Kidney (tissue), 14 donors: Measurements from ENCODE around the gene SMYD3. TPM values are rescaled to one million over a fixed set of nuclear protein-coding genes. Genes with fewer than 3 reads are reported as not detected.

Source experiments
- DNase-seq, 5 donors: peaks; one replicate each; pipeline ENCODE4 v3.0.0-alpha.2; 2013 to 2020
- FAIRE-seq: peaks from 2 replicates; lab custom pipeline; 2012; peaks lifted over from hg19 to GRCh38; lab: Jason Lieb, UNC
- H3K27ac ChIP-seq, 2 donors: one replicate each; pipeline ENCODE4 v1.7.0; 2013; ENCODE audit warnings: low read depth in 2 of 2, low read length in 2 of 2, inconsistent platforms in 1 of 2
- H3K27me3 ChIP-seq: one replicate; pipeline ENCODE4 v1.7.1; 2013; ENCODE audit warnings: low read length, inconsistent platforms; ENCODE audit not compliant: control insufficient read depth, insufficient read depth
- H3K36me3 ChIP-seq, 3 donors: one replicate each; pipeline versions ENCODE4 v1.7.0 to v1.7.1; 2013; ENCODE audit warnings: low read length in 3 of 3, control low read depth in 1 of 3, inconsistent platforms in 1 of 3; ENCODE audit not compliant: insufficient read depth in 3 of 3, control insufficient read depth in 2 of 3
- H3K4me1 ChIP-seq, 3 donors: one replicate each; pipeline versions ENCODE4 v1.7.0 to v1.7.1; 2013; ENCODE audit warnings: low read length in 3 of 3, inconsistent platforms in 1 of 3, low read depth in 1 of 3; ENCODE audit not compliant: control insufficient read depth in 2 of 3, insufficient read depth in 2 of 3
- H3K4me3 ChIP-seq, 3 donors: one replicate each; pipeline versions ENCODE4 v1.7.0 to v1.8.1; 2013; ENCODE audit warnings: low read length in 3 of 3, control low read depth in 1 of 3, inconsistent platforms in 1 of 3
- H3K9ac ChIP-seq, 3 donors: one replicate each; pipeline versions ENCODE4 v1.7.0 to v1.7.1; 2013; ENCODE audit warnings: low read length in 3 of 3, control low read depth in 1 of 3, inconsistent platforms in 1 of 3
- H3K9me3 ChIP-seq, 3 donors: one replicate each; pipeline versions ENCODE4 v1.7.0 to v1.7.1; 2013; ENCODE audit warnings: low read length in 3 of 3, control low read depth in 1 of 3, inconsistent platforms in 1 of 3; ENCODE audit not compliant: control insufficient read depth in 2 of 3, insufficient read depth in 1 of 3
- intact Hi-C: fragments of 100-400 bp; cut with DNase I; formaldehyde crosslinking; loops from one replicate; pipeline ENCODE4 v1.11.1; 2022
- polyA plus RNA-seq: library from polyadenylated mRNA; stranded (reverse); fragments of 350-450 nt; fragmentation: Illumina TruSeq; extraction: RNeasy Lipid Tissue Mini Kit (QIAGEN cat#74804); gene quantifications from one replicate; pipeline ENCODE4 v1.2.3, GENCODE V29; 2014; ENCODE audit warnings: low read depth, low replicate concordance; ENCODE audit not compliant: insufficient read depth
- total RNA-seq: library from RNA; stranded (reverse); fragmentation: NEBNext Ultra II Directional; extraction: Animal tissue kit (Norgen Biotek cat#: 25700); gene quantifications from one replicate; pipeline ENCODE4 v1.2.1, GENCODE V29; 2021
- TF ChIP-seq, protein P1 (sequence below): IDR thresholded peaks from 3 replicates; pipeline ENCODE4 v1.5.1; 2012; ENCODE audit warnings: mild to moderate bottlenecking, moderate library complexity, borderline replicate concordance; ENCODE audit not compliant: insufficient read depth; ENCODE audit errors: extremely low read depth
- donor health status: control.
- donor health status: control.
- donor health status: control.
- donor health status: control.
- donor health status: control.
- donor health status: DM: yes; HTN: yes; CAD: no.
- donor health status: Normal renal cell carcinoma (clear cell type).

SMYD3 gene
- total and polyA plus RNA-seq, 2 donors from 2014 or later: 23.3 to 23.9 TPM

DNA sequence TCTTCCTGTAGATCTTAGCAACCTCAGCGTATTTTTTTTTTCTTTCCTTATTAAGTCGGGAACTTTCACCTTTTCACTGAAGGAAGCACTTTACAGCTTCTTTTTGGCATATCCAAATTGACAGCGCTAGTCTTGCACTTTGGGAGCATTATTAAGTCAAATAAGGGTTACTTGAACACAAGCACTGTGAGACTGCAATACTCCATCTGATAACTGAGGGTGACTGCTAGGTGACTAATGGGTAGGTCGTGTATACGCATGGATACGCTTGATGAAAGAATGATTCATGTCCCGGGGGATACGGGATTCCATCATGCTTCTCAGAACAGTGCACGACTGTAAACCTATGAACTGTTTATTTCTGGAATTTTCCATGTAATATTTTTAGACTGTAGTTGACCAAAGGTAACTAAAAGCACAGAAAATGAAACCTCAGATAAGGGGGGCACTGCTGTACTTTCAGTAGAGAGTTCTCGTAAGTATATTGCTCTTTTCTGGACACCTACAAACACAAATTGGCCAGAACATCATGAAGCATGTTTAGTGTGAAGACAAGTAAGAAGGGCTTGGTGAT lies 364.7 kb downstream of the SMYD3 start:
- DNase-seq (peak in 1 of 5 donors; percentile 18), FAIRE-seq (no peak)
- Histone ChIP-seq H3K27me3 (no peaks in the 10 kb centered on the region), H3K9me3 (no peaks in the 10 kb centered on the region), H3K9ac (no peak overlapping the region), H3K27ac (no peak overlapping the region), H3K36me3 (no peaks in the 10 kb centered on the region), H3K4me3 (no peak overlapping the region), H3K4me1 (no peaks in the 10 kb centered on the region)
- TF ChIP-seq, protein P1, sequence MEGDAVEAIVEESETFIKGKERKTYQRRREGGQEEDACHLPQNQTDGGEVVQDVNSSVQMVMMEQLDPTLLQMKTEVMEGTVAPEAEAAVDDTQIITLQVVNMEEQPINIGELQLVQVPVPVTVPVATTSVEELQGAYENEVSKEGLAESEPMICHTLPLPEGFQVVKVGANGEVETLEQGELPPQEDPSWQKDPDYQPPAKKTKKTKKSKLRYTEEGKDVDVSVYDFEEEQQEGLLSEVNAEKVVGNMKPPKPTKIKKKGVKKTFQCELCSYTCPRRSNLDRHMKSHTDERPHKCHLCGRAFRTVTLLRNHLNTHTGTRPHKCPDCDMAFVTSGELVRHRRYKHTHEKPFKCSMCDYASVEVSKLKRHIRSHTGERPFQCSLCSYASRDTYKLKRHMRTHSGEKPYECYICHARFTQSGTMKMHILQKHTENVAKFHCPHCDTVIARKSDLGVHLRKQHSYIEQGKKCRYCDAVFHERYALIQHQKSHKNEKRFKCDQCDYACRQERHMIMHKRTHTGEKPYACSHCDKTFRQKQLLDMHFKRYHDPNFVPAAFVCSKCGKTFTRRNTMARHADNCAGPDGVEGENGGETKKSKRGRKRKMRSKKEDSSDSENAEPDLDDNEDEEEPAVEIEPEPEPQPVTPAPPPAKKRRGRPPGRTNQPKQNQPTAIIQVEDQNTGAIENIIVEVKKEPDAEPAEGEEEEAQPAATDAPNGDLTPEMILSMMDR: no peak
- intact Hi-C loops: no loop called here

- FAIRE-seq: no peak
- TF ChIP-seq, protein P1: no peak
- Histone ChIP-seq H3K27me3 (no peaks in the 10 kb centered on the region), H3K9me3 (no peaks in the 10 kb centered on the region), H3K36me3 (no peaks in the 10 kb centered on the region), H3K4me1 (no peaks in the 10 kb centered on the region), H3K9ac (no peak overlapping the region), H3K4me3 (no peak overlapping the region), H3K27ac (no peak overlapping the region)
- intact Hi-C loops: no loop called here
- DNase-seq: no peak
Observed at GRCh38 chr1:246141306-246141705, 365.8 kb downstream of the SMYD3 start.

DNA sequence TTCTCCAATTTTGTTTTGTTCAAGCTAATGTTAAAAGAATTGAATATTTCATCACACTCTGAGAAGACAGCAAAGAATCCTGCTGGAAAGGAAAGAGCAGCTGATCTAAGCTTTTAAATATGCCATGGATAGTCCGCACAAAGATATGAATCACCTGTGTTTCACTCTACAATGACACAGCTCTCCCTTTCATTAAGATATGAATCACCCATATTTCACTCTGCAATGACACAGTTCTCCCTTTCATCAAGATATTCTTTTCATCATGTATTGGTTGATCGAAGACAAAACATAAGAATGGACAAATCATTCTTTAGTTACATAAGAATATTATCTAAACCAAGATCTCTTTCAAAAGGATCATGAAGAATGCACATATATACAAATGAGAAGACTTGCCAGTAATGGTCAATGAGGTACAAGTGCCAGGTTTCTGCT lies 367.3 kb downstream of the SMYD3 start:
- TF ChIP-seq, protein P1: no peak
- Histone ChIP-seq H3K27ac (no peak overlapping the region), H3K9ac (no peak overlapping the region), H3K9me3 (no peaks in the 10 kb centered on the region), H3K27me3 (no peaks in the 10 kb centered on the region), H3K4me1 (no peaks in the 10 kb centered on the region), H3K4me3 (no peak overlapping the region), H3K36me3 (no peaks in the 10 kb centered on the region)
- FAIRE-seq: no peak
- intact Hi-C loops: no loop called here
- no peak for DNase-seq

- Histone ChIP-seq H3K4me3 (no peak overlapping the region), H3K36me3 (no peaks in the 10 kb centered on the region), H3K27me3 (no peaks in the 10 kb centered on the region), H3K9ac (no peak overlapping the region), H3K9me3 (no peaks in the 10 kb centered on the region), H3K27ac (no peak overlapping the region), H3K4me1 (no peaks in the 10 kb centered on the region)
- intact Hi-C loops: no loop called here
- TF ChIP-seq, protein P1: no peak
- no peak for FAIRE-seq
- no peak for DNase-seq
Observed at GRCh38 chr1:246138781-246139180, 368.3 kb downstream of the SMYD3 start.
